GM23338 (cell line): ENCODE results near the gene HSF5. TPM values are rescaled to one million over a fixed set of nuclear protein-coding genes. Genes with fewer than 3 reads are reported as not detected.

ENCODE experiments used
- ATAC-seq: fragments of 200-7000 bp; cut with Tn5 transposase; 3 replicates; pipeline ENCODE4 v1.9.1; 2020
- DNase-seq: peaks from one replicate; pipeline ENCODE4 v3.0.0-alpha.2; 2015; ENCODE audit warnings: low spot score
- H2AFZ ChIP-seq: fragments of 200-600 bp; sonication (generic); 2 replicates; pipeline ENCODE4 v1.8.0; 2016; ENCODE audit warnings: antibody characterized with exemption, mild to moderate bottlenecking, moderate library complexity
- H3F3A ChIP-seq: fragments of 200-600 bp; sonication (generic); replicated peaks from 2 replicates; pipeline ENCODE4 v1.8.0; 2017; ENCODE audit warnings: antibody characterized with exemption, mixed run types, low read depth
- H3K27ac ChIP-seq: fragments of 200-600 bp; sonication (generic); 2 replicates; pipeline ENCODE4 v1.6.1; 2016; ENCODE audit warnings: low read depth
- H3K27me3 ChIP-seq: fragments of 200-600 bp; sonication (generic); 2 replicates; pipeline ENCODE4 v1.8.0; 2016; ENCODE audit warnings: mild to moderate bottlenecking, mixed run types, moderate library complexity; ENCODE audit not compliant: insufficient read depth
- H3K36me3 ChIP-seq: fragments of 200-600 bp; sonication (generic); 2 replicates; pipeline ENCODE4 v1.8.0; 2016; ENCODE audit warnings: mild to moderate bottlenecking; ENCODE audit not compliant: insufficient read depth
- H3K4me1 ChIP-seq: fragments of 200-600 bp; sonication (generic); 2 replicates; pipeline ENCODE4 v1.8.0; 2016; ENCODE audit warnings: mild to moderate bottlenecking, moderate library complexity; ENCODE audit not compliant: insufficient read depth
- H3K4me2 ChIP-seq: fragments of 200-600 bp; sonication (generic); 2 replicates; pipeline ENCODE4 v1.7.1; 2017; ENCODE audit warnings: mixed run types
- H3K4me3 ChIP-seq: fragments of 200-600 bp; sonication (generic); 2 replicates; pipeline ENCODE4 v1.6.1; 2016; ENCODE audit warnings: mixed run types
- H3K79me2 ChIP-seq: fragments of 200-600 bp; sonication (generic); replicated peaks from 2 replicates; pipeline ENCODE4 v1.8.0; 2017; ENCODE audit warnings: mild to moderate bottlenecking; ENCODE audit not compliant: insufficient read depth
- H3K9me2 ChIP-seq: fragments of 200-600 bp; sonication (generic); 2 replicates; pipeline ENCODE4 v1.8.0; 2017; ENCODE audit not compliant: insufficient read depth
- H4K20me1 ChIP-seq: fragments of 200-600 bp; sonication (generic); replicated peaks from 2 replicates; pipeline ENCODE4 v1.8.0; 2017; ENCODE audit warnings: mild to moderate bottlenecking; ENCODE audit not compliant: insufficient read depth
- H3K27ac Mint-ChIP-seq: 2 replicates; pipeline ENCODE4 v1.8.0; 2020; ENCODE audit warnings: inconsistent platforms, mild to moderate bottlenecking, moderate library complexity, mixed read lengths
- H3K27me3 Mint-ChIP-seq: 3 replicates; pipeline ENCODE4 v1.8.0; 2022; ENCODE audit warnings: low read depth, mild to moderate bottlenecking, moderate library complexity, mixed read lengths, inconsistent platforms; ENCODE audit not compliant: insufficient read depth, poor library complexity
- H3K36me3 Mint-ChIP-seq: 3 replicates; pipeline ENCODE4 v1.8.0; 2021; ENCODE audit warnings: low read depth, mild to moderate bottlenecking, inconsistent platforms, moderate library complexity, mixed read lengths
- H3K4me1 Mint-ChIP-seq: 3 replicates; pipeline ENCODE4 v1.8.0; 2020; ENCODE audit warnings: mild to moderate bottlenecking, inconsistent platforms, mixed read lengths
- H3K4me3 Mint-ChIP-seq: 3 replicates; pipeline ENCODE4 v1.8.0; 2021; ENCODE audit warnings: moderate library complexity, mild to moderate bottlenecking, inconsistent platforms, mixed read lengths
- H3K9me3 Mint-ChIP-seq: 3 replicates; pipeline ENCODE4 v1.8.0; 2020; ENCODE audit warnings: moderate library complexity, mild to moderate bottlenecking, inconsistent platforms, mixed read lengths
- EZH2 ChIP-seq: fragments of 200-600 bp; sonication (generic); IDR thresholded peaks from one replicate; pipeline ENCODE4 v1.8.0; 2017; ENCODE audit warnings: antibody characterized with exemption, mild to moderate bottlenecking, low read depth; ENCODE audit not compliant: unreplicated experiment
- JUNB ChIP-seq: IDR thresholded peaks from one replicate; pipeline ENCODE4 v1.6.1; 2016; ENCODE audit warnings: antibody characterized with exemption; ENCODE audit not compliant: unreplicated experiment
- NANOG ChIP-seq: IDR thresholded peaks from 2 replicates; pipeline ENCODE4 v1.6.1; 2016; ENCODE audit warnings: antibody characterized with exemption, borderline replicate concordance
- REST ChIP-seq: IDR thresholded peaks from one replicate; pipeline ENCODE4 v1.6.1; 2018; ENCODE audit warnings: antibody characterized with exemption; ENCODE audit not compliant: unreplicated experiment
- ZNF462 ChIP-seq: fragments of 250-450 bp; sonication (Bioruptor Pico); IDR thresholded peaks from 2 replicates; pipeline ENCODE4 v1.5.0; 2020; ENCODE audit warnings: mild to moderate bottlenecking, moderate library complexity
- polyA plus RNA-seq: library from polyadenylated mRNA; unstranded; fragments of >200 nt; fragmentation: Nextera tagmentation; extraction: Ambion mirVana; gene quantifications from 2 replicates; pipeline ENCODE4 v1.2.1, GENCODE V29; 2016
- total RNA-seq: library from RNA; depleted of rRNA; stranded (reverse); fragments of >200 nt; shearing (Covaris generic); gene quantifications from 2 replicates; pipeline ENCODE4 v1.2.3, GENCODE V29; 2014

Gene HSF5
- total and polyA plus RNA-seq, 2 experiments from 2014 or later = 0.24 TPM; not detected in 1

DNA sequence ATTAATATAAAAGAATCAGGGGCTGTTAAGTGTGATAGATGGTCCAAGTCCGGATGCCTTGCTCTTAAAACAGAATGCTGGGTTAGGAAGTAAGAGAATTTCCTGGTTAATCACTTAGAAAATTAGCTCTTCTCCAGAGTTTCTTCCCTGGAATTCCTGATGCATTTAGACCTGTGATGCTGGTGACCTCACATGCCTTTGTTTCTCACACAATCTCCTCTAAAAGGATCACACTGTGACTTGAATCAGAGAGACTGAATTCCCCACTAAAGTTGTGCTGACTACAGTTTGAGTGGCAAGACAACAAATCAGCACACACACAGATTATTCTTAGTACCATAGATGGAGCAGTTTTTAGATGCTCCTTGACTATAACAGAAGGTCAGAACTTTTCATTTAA is 66.5 kb downstream of the HSF5 start:
- no peak overlapping the region for H3K27ac ChIP-seq

More for the DNA sequence above, 66.5 kb downstream of the HSF5 start:
- Histone ChIP-seq H3K27me3 (no peaks in the 10 kb centered on the region), H3K79me2 (no peaks in the 10 kb centered on the region), H3K4me2 (no peak overlapping the region), H3K4me1 (peaks cover 5% of the 10 kb centered on the region; the same call in 1 of the 2 replicates), H3K36me3 (no peaks in the 10 kb centered on the region), H3F3A (no peaks in the 10 kb centered on the region), H3K9me2 (no peaks in the 10 kb centered on the region), H4K20me1 (no peaks in the 10 kb centered on the region), H2AFZ (0 out of 2 replicates have a peak overlapping the region, but pooled peaks have one; percentile 0), H3K4me3 (no peak overlapping the region)
- Mint-ChIP-seq H3K27ac (no peak overlapping the region), H3K4me1 (peaks cover 14% of the 10 kb centered on the region), H3K9me3 (no peaks in the 10 kb centered on the region), H3K36me3 (no peaks in the 10 kb centered on the region), H3K27me3 (no peaks in the 10 kb centered on the region), H3K4me3 (no peak overlapping the region)
- ATAC-seq (no peak), DNase-seq (peak; percentile 27)
- TF ChIP-seq ZNF462 (CRISPR knock-in tag) = no peak
- no peak for TF ChIP-seq JUNB
- no peak for TF ChIP-seq EZH2
- TF ChIP-seq NANOG = no peak
- TF ChIP-seq REST = no peak
